CD4-positive, alpha-beta T cell treated with Interferon alpha-2 for 1 hour (primary cell): ENCODE data around the gene PVRIG.
"Not testable (repeated sequence)": the region's sequence is repeated elsewhere in the genome, so short reads cannot be mapped to it uniquely, and the experiment has no call there.

Source experiments
- DNase-seq, 2 donors: peaks; one replicate each; pipeline ENCODE4 v3.0.0-alpha.2; 2020 to 2022

The PVRIG gene

DNA sequence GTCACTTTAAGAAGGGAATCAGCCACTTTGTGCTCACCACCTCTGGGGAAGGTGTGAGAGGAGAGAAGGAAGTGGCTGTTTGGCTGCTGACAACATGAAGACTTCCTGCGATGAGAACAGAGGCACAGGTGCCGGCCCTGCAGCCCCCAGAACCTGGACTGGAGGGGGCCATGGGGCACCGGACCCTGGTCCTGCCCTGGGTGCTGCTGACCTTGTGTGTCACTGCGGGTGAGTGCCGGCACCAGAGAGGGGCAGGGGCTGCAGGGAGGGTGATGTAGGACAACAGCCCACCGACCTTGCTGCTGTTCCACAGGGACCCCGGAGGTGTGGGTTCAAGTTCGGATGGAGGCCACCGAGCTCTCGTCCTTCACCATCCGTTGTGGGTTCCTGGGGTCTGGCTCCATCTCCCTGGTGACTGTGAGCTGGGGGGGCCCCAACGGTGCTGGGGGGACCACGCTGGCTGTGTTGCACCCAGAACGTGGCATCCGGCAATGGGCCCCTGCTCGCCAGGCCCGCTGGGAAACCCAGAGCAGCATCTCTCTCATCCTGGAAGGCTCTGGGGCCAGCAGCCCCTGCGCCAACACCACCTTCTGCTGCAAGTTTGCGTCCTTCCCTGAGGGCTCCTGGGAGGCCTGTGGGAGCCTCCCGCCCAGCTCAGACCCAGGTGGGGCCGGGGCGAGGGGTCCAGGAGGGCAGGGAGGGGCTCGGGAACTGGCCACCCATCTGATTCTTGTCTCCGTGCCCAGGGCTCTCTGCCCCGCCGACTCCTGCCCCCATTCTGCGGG, at the start of gene PVRIG:
Gene PVRIG (plus strand): TSS at position 149 of the 785 bp plus-strand sequence. CDS start 22 bp downstream, at position 171.
- peak; percentile 15 to 54 for DNase-seq

DNA sequence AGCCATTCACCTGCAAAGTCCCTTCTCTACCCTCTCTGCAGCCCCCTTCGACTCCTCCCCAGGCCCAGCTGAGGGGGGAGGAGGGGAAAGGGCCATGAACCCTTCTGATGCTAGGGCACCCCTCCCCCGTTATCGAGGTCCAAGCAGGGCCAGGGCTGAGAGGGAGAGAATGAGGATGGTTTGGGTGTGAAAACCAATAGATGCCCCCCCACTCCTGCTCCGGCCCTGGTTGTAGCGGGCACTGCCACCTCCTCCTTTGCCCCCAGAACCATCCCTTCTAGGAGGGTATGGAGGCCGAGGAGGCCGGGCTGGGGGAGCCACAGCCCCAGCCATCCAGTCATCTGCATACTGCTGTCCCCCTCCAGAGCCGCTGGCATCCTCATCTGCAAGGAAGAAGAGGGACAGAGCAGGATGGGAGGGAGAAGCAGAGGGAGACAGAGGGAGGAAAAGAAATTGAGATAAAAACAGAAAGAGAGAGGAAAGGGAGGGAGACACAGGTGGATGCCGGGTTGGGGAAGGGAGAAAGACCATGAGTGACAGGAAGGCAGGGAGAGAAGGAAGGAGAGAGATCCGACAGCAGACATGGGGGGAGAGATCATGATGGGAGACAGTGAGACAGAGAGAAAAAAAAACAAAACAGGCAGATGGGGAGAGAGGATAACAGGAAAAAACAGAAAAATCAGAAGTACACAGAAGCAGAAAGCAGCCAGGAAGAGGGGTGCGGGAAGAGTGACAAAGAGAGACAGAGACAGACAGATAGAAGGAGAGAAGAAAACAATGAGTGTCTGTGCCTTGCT, 49.5 kb upstream of the PVRIG start:
- no peak for DNase-seq

DNA sequence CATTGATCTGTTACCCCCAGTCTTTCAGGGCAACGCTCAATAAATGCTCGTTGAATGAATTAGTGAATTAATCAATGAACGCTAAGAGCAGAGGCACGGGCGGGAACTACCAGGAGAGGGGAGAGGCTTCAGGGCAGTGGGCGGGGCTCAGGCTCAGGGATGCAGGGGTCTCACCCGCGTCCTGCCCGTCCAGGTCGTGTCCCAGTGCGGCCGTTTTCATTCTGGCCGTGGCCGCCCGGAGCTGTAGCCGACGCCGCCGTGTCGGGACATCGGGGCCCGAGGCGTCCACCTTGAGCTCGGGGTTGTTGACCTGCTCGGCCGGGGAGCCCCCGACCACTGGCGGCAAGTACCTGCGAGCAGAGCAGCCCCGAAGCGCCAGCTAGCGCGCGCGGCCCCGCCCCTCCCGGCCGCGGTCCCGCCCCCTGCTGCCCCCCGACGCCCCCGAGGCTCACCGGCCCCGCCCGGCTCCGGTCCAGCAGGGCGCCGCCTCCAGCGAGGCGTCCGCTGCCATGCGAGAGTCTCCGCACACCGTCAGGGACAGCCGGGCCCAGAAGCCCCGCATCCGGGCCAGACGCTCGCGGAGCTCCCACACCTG, 48.6 kb upstream of the PVRIG start:
- DNase-seq = peak; percentile 21 to 65

DNA sequence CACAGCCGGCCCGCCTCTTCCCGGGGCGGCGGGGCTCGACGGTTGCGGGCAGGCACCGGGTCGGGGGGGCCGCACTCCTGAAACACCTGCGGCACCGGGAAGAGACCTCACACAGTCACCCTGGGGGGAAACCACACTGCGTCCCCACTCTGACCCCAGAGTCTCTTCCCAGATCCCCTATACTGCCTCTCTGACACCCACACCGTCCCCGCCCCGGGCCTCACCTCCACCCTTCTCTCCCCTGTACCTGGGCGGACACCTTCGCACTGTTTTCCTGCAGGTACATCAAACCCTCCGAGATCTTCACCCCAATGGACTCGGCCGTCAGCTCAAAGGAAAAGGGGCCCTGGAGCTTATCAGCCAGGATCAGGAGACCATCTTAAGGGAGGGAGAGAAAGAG, 47.9 kb upstream of the PVRIG start:
- no peak for DNase-seq

DNA sequence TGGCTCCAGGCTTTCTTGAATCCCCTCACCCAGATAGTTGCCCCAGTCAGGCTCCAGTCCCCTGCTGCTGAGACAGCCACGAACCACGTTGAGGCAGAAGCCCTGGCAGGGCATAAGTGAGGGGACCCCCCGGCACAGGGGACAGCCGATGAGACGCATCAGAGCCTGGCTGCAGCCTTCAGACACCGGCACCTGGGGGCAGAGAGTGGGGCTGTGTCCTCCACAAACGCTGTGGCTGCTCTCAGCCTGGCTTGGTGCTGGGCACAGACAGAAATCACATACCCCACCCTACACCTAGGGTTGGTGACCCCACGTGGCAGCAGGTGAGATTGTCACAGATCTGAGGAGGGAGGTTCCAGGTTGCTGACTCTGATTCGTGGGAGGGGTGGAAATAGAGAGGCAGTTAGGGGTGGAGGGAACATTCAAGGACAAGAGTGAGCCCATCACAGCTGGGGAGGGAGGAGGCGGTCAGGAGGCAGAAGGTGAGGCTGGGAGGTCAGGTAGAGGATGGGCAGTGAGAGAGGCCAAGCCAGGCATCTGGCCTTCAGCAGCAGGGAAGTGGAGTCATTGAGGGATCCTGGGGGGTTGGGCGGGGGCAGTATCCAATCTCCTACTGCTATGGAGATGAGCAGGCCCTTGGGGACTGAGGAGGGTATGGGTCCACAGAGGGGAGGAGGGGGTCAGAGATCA, 45.8 kb upstream of the PVRIG start:
- DNase-seq = no peak

DNA sequence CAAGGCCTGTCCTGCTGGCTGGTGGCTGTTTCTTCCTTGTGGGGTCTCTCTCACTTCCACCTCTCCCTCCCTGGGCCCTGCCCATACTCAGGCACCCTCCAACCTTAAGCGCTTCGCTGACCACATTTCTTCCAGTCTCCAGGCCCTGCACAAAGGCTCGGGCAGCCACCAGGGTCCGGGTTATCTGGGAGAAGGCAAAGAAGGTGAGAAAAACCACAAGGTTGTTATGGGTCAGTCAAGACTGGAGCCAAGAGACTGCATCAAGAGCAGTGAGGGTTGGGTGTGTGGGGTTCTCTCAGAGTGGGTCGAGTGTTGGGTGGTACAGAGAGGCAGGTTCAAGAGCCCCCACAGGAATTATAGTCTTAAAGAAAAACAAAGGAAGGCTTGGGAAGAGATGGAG, 45.2 kb upstream of the PVRIG start:
- no peak for DNase-seq

DNA sequence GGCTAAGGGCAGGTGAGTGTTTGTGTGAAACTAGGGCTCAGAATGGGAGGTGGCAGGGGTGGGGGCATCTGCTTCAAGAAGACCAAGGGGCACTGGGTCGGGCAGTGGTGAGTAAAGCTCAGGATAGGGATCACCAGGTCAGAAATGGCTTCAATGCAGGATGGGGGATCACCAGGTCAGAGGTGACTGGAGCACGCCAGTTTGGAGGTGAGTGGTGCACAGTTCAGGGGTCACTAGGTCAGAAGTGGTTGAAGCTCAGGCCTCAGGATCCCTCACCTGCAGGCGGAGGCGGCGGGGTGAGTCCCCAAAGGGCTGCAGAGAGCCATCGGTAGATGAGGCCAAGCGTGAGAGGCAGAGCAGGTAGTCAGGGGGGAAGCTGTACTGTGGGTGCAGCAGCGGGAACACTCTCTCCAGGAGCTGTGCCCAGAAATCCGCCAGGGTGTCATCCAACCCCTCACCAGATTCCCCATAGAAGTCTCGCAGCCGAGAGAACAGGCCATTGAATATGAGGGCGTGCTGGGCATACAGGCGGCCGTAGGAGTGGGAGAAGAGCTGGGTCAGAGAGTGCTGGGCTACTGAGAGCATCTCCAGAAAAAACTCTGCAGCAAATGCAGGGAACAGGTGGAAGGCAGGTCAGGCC, 44.3 kb upstream of the PVRIG start:
- no peak for DNase-seq

DNA sequence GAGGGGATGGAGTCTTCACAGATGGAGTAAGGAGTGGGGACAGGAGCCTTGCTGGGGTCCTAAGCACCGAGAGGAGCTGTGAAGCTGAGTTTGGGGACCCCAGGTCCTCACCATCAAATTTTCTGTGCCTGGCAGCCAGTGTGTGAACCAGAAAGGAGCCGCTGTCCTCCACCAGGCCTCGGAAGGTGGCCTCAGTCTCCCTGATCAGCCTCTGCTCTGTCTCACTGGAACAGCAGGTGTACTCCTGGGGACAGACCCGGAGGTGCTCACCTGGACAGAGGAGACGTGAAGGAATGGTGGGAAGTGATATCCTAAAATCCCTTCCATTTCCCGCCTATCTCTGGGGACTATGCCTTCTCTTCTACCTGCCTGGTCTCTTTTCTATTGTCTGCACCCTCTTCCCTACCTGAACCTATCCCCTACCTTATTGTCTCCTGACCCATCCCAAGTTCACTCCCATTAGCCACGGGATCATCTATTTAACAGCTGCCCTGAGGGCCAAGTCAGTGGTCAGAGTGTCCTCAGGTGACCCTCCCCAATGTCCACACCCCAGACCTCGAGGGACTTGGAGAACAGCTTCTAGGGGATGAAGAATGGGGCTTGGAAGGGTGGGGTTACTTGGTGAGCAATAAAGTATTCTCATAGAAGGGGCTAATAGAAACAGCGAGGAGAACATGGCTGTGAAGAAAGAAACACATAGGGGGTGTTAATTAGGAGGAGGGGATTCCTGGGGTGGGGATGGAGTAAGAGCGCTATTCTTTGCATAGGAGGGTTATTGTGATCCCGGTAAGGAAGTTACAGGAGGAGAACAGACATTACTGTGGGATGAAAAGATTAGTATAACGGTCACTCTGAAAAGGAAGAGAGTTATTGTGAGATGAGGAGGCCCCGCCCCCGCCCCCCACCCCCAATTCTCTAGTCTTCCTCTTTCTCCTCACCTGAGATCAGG, 43.4 kb upstream of the PVRIG start:
- no peak for DNase-seq

DNA sequence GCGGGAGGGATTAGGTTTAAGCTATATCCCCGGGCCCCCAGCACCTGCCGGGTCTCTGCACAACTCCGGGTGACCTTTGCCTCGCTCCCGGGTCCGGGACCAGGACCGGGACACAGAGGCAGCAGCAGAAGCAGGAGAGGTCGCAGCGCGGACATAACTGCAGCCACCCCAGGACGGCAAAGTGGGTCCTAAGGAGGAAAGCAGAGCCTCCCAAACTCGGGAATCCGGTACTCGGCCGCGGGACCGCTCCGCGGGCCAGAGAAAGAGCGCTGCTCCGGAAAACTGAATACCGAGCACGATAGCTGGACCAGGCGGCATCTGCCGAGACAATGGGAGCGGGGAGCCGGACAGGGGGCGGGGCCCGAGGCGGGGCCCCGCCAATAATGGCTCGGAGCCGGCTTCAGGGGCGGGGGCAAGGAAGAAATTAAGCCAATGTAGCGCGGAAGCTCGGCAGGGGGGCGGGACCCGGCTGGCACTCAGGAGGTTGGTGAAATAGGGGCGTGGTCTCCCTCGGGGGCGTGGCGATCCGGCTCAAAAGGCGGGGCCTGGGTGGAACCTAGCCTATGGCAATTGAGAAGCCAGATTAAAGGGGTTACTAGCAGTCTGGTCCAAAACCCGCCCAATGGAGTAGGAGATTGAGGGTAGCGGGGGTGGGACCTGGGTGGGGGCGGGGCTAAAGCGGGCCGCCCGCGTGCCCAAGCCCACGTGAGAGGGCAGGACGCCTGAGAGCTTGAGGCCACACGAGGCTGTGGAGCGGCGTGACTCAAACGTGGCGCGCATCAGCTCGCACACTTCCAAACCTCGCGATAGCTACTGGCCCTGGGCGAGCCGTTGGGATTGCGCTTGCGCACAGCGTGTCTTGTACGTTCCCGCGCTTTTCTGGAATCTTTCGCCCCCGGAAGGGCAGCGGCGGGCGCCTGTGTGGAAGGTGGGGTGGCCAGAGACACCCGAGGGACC, 42.4 kb upstream of the PVRIG start, which contains the start of the genes GPC2 and STAG3:
Gene GPC2 (minus strand): TSS at position 337 of the 957 bp plus-strand sequence. CDS start 182 bp downstream, at position 155.
Gene STAG3 (plus strand): TSS at position 874 of the 957 bp plus-strand sequence. CDS start 2,639 bp downstream, outside the sequence.
- peak; percentile 98 to 99 for DNase-seq

DNA sequence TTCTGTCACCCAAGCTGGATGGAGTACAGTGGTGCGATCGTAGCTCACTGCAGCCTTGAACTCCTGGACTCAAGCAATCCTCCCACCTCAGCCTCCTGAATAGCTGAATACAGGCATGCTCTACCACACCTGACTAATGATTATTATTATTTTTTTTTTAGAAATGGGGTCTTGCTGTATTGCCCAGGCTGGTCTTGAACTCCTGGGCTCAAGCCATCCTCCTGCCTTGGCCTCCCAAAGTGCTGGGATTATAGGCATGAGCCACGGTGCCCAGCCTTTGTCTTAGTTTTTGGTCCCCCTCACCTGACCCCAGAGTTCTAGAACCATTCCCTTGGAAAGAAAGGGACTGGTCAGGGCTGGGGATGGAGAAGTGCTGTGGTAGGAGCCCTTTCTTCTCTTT, 39.7 kb upstream of the PVRIG start:
- DNase-seq = not testable (repeated sequence)

DNA sequence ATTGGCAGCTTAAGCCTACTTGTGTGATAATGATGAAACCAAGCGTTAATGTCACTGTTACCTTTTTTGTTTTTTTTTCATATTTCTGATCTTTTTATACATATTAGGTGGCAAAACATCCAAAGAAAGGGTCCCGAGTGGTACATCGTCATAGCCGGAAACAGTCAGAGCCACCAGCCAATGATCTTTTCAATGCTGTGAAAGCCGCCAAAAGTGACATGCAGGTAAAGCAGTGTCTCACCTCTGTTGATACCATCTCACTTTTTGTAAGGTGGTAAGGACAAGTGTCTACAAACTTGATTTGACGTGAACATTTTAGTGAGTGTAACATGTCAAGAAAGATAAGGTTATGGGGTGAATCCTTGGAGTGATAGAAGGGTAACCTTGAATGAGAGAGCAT, 37.1 kb upstream of the PVRIG start:
- peak in 1 of 2 donors; percentile 61 for DNase-seq

DNA sequence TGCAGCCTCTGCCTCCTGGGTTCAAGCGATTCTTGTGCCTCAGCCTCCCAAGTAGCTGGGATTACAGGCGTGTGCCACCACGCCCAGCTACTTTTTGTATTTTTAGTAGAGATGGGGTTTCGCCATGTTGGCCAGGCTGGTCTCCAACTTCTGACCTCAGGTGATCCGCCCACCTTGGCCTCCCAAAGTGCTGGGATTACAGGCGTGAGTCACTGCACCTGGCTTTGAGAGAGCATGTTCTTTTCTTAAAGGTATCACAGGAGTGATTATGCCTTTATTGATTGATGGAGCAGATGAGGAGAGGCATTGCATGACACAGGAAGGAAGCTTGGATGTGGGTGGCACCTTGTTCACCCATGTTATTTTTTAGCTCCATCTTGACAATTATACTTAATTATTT, 36.7 kb upstream of the PVRIG start:
- not testable (repeated sequence) for DNase-seq

DNA sequence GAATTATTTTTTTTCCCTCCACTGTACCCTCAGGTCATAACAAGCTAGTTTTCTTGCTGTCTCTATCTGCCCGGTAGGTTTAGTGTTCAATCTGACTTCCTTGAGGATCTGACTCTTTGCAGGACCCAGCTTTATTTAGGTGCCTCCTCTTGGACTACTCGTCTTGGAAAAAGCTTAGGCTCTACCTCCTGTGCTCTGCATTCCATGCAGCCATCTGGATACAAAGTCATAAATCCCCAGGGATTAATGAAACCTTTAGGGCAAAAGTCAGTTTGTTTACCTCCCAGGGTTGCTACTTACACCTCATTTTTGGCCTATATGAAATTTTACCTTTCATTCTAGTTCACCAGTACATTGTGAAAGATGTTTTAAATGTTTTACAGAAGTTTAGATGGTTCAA, 34.0 kb upstream of the PVRIG start:
- DNase-seq = no peak

DNA sequence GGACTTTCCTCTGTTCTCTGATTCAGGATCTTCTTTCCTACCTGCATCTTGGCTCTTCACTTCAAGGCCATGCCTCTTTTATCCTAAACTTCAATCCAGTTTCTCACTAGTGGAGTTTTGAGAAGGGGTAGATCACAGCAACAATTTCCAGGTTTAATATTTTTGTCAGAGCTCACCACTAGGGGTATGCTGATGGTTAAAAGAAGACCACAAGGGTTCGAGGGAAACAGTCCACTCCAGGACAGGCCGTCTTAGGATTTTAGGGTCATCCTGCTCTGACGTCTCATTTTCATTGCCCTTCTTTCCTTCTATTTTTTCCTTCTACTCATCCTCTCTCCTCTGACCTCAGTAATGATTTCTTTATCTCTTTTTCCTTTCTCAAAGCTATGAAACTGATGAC, 30.7 kb upstream of the PVRIG start:
- DNase-seq = no peak

DNA sequence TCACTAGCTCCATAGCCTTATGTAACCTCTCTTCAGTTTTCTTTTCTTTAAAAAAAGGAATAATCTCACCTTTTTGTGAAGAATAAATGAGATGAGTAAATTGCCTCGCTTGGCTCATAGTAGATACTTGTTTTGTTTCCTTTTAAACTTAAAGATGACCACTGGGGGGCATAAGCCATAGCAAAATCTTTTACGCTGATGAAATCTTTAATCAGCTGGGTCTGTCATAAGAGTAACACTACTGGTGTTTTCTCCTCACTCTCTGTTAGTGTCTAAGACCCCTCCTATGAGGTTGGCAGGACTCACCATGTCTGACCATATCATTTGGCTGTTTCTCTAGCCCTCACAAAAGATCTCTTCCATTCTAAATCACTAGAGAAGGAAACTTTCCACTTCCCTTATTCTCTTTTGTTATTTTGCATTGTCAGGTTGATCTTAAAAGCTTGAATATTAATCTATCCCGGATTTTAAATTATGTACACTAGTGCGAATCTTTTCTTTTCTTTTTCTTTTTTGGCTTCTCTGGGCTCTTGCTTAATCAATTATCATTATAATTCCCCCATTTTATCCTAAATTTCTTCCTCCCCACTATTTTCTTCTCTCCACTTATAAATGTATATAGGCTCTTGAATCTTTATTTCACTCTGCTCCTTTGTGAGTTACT, 29.6 kb upstream of the PVRIG start:
- DNase-seq = peak in 1 of 2 donors; percentile 77

DNA sequence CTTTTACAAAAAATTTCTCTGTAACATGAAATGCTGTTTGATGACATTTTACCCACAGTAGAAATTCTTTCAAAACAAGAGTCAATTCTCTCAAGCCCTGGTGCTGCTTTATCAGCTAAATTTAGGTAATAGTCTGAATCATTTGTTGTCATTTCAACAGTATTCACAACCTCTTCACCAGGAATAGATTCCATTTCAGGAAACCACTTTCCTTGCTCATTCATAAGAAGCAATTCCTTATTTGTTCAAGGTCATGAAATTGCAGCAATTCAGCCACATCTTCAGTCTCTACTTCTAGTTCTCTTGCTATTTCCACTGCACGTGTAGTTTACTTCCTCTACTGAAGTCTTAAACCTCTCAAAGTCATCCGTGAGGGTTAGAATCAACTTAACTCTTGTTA, 28.0 kb upstream of the PVRIG start:
- no peak for DNase-seq

DNA sequence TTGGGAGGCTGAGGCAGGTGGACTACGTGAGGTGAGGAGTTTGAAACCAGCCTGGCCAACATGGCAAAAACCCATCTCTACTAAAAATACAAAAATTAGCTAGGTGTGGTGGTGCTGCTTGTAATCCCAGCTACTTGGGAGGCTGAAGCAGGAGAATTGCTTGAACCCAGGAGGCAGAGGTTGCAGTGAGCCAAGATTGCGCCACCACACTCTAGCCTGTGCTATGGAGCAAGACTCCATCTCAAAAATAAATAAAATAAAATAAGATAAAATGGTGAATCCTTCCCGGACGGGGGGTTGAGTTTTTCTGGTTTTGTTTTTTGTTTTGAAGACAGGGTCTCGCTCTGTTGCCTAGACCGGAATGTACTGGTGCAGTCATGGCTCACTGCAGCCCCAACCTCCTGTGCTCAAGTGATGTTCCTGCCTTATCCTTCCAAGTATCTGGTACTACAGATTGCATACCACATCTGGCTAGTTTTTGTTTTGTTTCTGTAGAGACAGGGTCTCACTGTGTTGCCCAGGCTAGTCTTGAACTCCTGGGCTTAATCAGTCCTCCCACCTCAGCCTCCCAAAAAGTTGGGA, 27.4 kb upstream of the PVRIG start:
- peak in 1 of 2 donors; percentile 41 for DNase-seq

DNA sequence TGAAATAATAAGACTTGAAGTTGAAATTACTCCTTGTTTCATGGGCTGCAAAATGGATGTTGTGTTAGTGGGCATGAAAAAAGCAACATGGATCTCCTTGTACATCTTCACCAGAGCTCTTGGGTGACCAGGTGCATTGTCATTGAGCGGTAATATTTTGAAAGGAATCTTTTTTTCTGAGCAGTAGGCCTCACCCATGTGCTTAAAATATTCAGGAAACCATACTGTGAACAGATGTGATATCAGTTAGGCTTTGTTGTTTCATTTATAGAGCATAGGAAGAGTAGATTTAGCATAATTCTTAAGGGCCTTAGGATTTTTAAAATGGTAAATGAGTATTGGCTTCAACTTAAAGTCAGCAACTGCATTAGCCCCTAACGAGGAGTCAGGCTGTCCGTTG, 26.8 kb upstream of the PVRIG start:
- no peak for DNase-seq

DNA sequence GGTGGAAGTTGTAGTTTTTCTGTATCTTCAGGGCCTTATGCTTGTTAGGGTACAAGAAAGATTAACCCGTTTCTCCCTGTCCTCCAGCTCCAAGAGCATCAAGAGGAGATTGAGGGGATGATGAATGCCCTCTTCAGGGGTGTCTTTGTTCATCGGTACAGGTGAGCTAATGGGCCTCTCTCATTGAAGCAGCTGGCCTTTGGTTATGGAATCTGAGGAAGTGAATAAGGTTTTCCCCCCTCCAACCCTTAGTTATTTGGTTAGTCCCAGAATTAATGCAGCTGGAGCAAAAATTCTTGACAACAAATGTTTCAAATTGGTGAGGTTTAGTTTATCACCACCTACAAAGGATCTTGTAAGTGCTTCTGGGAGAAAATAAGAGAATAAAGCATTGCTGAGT, 24.5 kb upstream of the PVRIG start:
- DNase-seq = no peak
